Type B pancreatic cell (in vitro differentiated cells): ENCODE data around the gene ZNF20. TPM values are rescaled to one million over a fixed set of nuclear protein-coding genes. Genes with fewer than 3 reads are reported as not detected.
A peak's percentile ranks its signal among the peaks of the same experiment; 100 is the strongest.

Experiments used
- DNase-seq: peaks from one replicate; pipeline ENCODE4 v3.0.0; 2021; ENCODE audit warnings: mixed read lengths; ENCODE audit not compliant: unreplicated experiment; ENCODE audit errors: extremely low spot score
- H3K27ac Mint-ChIP-seq: 2 replicates; pipeline ENCODE4 v1.8.0; 2021; ENCODE audit warnings: mild to moderate bottlenecking, mixed read lengths
- H3K27me3 Mint-ChIP-seq: 2 replicates; pipeline ENCODE4 v1.8.0; 2021; ENCODE audit warnings: mixed read lengths
- H3K36me3 Mint-ChIP-seq: 2 replicates; pipeline ENCODE4 v1.8.0; 2021; ENCODE audit warnings: mixed read lengths
- H3K4me1 Mint-ChIP-seq: one replicate; pipeline ENCODE4 v1.8.0; 2021; ENCODE audit warnings: mixed read lengths; ENCODE audit not compliant: unreplicated experiment
- H3K4me3 Mint-ChIP-seq: 2 replicates; pipeline ENCODE4 v1.8.0; 2021; ENCODE audit warnings: mild to moderate bottlenecking, mixed read lengths
- H3K9me3 Mint-ChIP-seq: 2 replicates; pipeline ENCODE4 v1.8.0; 2021; ENCODE audit warnings: mixed read lengths
- long read RNA-seq: library from polyadenylated mRNA; unstranded; transcript quantifications from one replicate; pipeline ENCODE4 v2.0.0, GENCODE V29; 2020
- total RNA-seq: library from RNA; stranded (reverse); gene quantifications from 2 replicates; pipeline ENCODE4 v1.2.1, GENCODE V29; 2021; ENCODE audit warnings: low replicate concordance
- TF ChIP-seq, protein P1 (sequence below): fragments of 200-600 bp; sonication (generic); conservative IDR thresholded peaks from 2 replicates; pipeline ENCODE4 v1.5.0; 2021; ENCODE audit warnings: antibody characterized with exemption, mild to moderate bottlenecking

ZNF20 gene
- total RNA-seq: 9.0 and 9.9 TPM in 2 replicates
- long read RNA-seq, transcript ZNF20-201 (4 exons, 3,061 nt): major isoform, 28 of 49 reads
- long read RNA-seq, transcript ZNF20-202 (4 exons, 642 nt): minor isoform, 19 of 49 reads
- long read RNA-seq, partial matches to known transcripts: 1 of 49 reads
- long read RNA-seq, other reads (novel, unspliced or antisense): 1 of 49 reads

- Mint-ChIP-seq H3K27me3 (no peaks in the 10 kb centered on the region), H3K36me3 (peaks cover 42% of the 10 kb centered on the region), H3K27ac (peak within 1 kb of the TSS; percentile 91), H3K4me1 (peaks cover 23% of the 10 kb centered on the region), H3K4me3 (peak within 1 kb of the TSS; percentile 97), H3K9me3 (peaks cover 7% of the 10 kb centered on the region)
- TF ChIP-seq, protein P1, sequence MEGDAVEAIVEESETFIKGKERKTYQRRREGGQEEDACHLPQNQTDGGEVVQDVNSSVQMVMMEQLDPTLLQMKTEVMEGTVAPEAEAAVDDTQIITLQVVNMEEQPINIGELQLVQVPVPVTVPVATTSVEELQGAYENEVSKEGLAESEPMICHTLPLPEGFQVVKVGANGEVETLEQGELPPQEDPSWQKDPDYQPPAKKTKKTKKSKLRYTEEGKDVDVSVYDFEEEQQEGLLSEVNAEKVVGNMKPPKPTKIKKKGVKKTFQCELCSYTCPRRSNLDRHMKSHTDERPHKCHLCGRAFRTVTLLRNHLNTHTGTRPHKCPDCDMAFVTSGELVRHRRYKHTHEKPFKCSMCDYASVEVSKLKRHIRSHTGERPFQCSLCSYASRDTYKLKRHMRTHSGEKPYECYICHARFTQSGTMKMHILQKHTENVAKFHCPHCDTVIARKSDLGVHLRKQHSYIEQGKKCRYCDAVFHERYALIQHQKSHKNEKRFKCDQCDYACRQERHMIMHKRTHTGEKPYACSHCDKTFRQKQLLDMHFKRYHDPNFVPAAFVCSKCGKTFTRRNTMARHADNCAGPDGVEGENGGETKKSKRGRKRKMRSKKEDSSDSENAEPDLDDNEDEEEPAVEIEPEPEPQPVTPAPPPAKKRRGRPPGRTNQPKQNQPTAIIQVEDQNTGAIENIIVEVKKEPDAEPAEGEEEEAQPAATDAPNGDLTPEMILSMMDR: no peak
- DNase-seq: peak; percentile 96
Measured at GRCh38 chr19:12139885-12140544, at the start of gene ZNF20. Gene ZNF20, minus strand, starts transcription at chr19:12140350. Its CDS starts 168 bp downstream, at chr19:12140182.

DNA sequence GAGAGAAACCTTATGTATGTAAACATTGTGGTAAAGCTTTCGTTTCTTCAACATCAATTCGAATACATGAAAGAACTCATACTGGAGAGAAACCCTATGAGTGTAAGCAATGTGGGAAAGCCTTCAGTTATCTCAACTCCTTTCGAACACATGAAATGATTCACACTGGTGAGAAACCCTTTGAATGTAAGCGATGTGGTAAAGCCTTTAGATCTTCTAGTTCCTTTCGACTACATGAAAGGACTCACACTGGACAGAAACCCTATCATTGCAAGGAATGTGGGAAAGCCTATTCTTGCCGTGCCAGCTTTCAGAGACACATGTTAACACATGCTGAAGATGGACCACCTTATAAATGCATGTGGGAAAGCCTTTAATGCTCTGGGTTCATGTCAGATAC is 47.5 kb upstream of the ZNF20 start:
- TF ChIP-seq, protein P1: no peak
- Mint-ChIP-seq H3K36me3 (peaks cover 79% of the 10 kb centered on the region), H3K4me3 (no peak overlapping the region), H3K27me3 (no peaks in the 10 kb centered on the region), H3K9me3 (peaks cover 30% of the 10 kb centered on the region), H3K27ac (no peak overlapping the region), H3K4me1 (no peaks in the 10 kb centered on the region)
- DNase-seq: no peak

GRCh38 chr19:12180377-12180776 is 40.2 kb upstream of the ZNF20 start:
- TF ChIP-seq, protein P1: no peak
- DNase-seq: no peak
- Mint-ChIP-seq H3K4me3 (no peak overlapping the region), H3K27ac (no peak overlapping the region), H3K9me3 (peaks cover 15% of the 10 kb centered on the region), H3K27me3 (no peaks in the 10 kb centered on the region), H3K36me3 (peaks cover 52% of the 10 kb centered on the region), H3K4me1 (no peaks in the 10 kb centered on the region)

- H3K36me3 Mint-ChIP-seq: peaks cover 13% of the 10 kb centered on the region
- peaks cover 18% of the 10 kb centered on the region for H3K4me1 Mint-ChIP-seq
- H3K27ac Mint-ChIP-seq: no peak overlapping the region
- DNase-seq: no peak
- no peaks in the 10 kb centered on the region for H3K27me3 Mint-ChIP-seq
- no peaks in the 10 kb centered on the region for H3K9me3 Mint-ChIP-seq
- no peak overlapping the region for H3K4me3 Mint-ChIP-seq
- TF ChIP-seq, protein P1: no peak
Measured at GRCh38 chr19:12166626-12167025, 26.5 kb upstream of the ZNF20 start.

DNA sequence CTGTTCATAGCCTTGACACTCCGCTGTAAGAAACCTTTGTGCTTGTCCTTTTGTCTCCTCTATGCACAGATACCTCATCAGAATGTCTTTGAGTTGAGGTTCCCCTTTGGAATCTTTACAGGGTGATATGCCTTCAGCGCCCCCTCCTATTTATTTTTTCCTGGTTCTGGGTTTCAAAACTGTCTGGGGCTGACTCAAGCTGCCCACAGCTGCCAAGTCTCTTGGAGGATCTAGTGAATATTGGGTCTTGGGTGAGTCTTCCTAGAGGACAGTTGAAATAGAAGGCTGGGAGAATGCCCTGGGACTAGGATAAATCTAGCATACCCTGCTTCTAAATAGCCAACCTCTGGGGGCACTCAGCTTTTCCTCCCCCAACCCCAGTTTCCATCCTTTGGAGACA is 23.7 kb upstream of the ZNF20 start:
- H3K4me3 Mint-ChIP-seq: peak overlapping the region; percentile 94
- H3K4me1 Mint-ChIP-seq: peaks cover 18% of the 10 kb centered on the region
- TF ChIP-seq, protein P1: no peak
- H3K27me3 Mint-ChIP-seq: no peaks in the 10 kb centered on the region
- no peaks in the 10 kb centered on the region for H3K9me3 Mint-ChIP-seq
- peak overlapping the region; percentile 92 for H3K27ac Mint-ChIP-seq
- H3K36me3 Mint-ChIP-seq: peaks cover 7% of the 10 kb centered on the region
- no peak for DNase-seq
